GM21515 (cell line): ENCODE data around the gene MAGOH.
A peak's percentile ranks its signal among the peaks of the same experiment; 100 is the strongest.
"Not testable (repeated sequence)": the region's sequence is repeated elsewhere in the genome, so short reads cannot be mapped to it uniquely, and the experiment has no call there.

Experiments used
- ATAC-seq: cut with Tn5 transposase; IDR thresholded peaks from one replicate; pipeline ENCODE4 v1.9.1; 2021; ENCODE audit not compliant: unreplicated experiment

MAGOH gene

DNA sequence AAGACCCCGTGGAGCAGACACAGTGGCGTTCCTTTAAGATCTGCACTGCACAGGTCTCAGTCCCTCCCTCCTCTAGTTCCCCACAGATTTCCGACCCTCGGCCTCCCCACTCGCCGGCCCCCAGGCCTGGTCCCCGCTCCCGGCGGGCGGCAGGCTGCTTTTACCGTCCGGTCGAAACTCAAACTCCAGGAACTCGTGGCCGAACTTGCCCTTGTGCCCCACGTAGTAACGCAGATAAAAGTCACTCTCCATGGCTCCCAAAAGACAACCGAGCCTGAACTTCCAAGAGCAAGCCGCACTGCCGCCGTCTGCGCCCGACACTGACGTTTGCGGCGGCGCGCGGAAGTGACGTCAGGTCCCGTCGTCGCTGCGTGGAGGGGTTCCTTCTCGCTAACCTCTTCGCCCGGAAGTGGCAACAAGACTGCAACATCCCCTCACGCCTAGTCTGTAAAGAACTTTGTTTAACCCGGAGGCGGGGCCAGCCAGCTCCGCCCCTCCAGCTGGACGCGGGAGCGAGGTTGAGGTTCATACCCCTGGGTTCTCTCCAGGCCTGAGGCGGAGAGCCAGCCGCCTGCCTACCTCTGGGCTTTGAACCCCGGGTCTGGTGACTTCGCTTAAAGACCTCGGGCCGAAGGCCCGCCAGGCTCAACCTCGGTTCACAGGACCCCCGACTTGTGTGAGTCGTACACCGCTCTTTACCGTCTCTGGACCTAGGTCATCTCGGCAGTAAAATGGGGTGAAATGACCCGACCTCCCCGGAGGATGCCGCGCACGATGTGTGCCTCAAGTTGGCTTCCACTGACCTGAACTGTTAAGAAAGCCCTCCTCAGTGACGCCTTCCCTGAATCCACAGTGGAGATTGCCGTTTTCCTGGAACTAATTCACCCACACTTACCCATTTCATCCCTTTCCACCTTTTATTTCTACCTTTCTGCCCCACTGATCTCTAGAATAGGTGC, at the start of gene MAGOH:
TSS of gene MAGOH (minus strand) at position 322 of the 959 bp plus-strand sequence. CDS start at position 252, 70 bp downstream.
- peak; percentile 96 for ATAC-seq

DNA sequence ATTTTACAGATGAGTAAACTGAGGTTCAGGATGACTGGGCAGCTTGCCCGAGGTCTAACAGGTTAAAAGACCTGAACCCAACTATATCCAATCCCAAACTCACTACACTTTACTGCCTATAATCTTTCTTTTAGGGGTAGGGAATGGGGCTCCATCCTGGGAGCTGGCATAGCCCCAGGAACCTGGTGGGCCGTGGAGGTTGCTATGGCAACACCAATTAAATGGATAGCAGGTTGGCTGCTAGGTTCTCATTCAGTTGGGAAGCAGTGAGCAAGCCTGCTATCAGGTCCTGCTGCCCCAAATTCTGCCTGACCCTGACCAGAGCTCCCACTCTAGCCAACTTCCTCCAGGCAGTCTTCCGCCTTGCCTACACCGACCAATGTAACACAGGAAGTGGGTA, 48.6 kb upstream of the MAGOH start:
- no peak for ATAC-seq

DNA sequence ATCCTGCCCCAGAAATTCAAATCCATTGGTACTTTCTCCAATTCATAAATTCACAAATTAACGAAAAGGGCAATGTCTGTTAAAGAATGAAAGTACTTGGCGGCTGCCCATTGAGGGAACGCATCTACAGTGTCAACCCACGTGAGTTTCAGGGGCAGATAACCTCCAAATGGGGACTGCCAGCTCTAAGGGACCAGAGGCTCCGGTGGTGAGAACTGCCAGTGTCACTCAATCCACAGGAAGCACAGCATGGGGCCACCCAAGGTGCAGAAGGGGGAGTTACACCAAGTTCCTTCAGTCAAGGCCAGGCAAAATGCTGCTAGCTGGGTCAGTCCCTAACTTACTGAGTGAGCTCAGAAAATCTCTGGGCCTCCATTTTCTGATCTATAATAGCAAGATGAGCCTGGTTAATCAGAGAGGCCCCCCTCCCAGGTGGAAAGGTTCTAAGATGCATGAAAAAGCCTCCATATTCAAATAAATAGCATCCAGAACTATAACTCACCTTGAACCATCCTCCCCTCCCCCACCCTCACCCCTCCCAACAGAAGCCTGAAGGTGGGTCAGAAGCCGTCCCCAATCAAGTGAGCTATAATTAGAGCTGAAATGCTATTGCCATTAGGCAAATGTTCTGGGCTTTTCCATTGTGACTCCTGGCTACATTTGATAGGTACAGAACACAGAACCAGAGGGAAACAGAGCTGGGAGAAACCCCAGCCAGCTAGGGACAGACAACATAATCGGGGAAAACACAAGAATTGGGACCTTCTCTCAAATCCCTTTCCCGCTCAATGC, 47.8 kb upstream of the MAGOH start:
- no peak for ATAC-seq

DNA sequence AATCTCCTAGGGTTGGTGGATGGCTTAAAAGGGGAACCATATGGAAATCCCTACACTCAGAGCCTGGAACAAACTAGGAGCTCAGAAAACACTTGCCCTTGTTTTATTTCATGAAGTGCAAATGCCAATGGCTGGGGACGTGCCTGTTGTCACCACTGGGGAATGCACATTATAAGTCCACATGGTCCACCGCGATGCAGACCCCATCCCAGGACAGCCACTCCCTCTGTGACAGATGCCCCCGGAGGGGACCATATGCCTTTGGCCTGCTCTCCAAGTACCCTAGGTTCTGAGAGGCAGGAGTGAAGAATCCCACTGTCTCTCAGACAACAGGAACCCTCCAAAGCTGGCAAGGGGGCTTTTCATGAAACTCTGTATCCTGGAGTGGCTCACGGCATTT, 47.2 kb upstream of the MAGOH start:
- ATAC-seq = no peak

DNA sequence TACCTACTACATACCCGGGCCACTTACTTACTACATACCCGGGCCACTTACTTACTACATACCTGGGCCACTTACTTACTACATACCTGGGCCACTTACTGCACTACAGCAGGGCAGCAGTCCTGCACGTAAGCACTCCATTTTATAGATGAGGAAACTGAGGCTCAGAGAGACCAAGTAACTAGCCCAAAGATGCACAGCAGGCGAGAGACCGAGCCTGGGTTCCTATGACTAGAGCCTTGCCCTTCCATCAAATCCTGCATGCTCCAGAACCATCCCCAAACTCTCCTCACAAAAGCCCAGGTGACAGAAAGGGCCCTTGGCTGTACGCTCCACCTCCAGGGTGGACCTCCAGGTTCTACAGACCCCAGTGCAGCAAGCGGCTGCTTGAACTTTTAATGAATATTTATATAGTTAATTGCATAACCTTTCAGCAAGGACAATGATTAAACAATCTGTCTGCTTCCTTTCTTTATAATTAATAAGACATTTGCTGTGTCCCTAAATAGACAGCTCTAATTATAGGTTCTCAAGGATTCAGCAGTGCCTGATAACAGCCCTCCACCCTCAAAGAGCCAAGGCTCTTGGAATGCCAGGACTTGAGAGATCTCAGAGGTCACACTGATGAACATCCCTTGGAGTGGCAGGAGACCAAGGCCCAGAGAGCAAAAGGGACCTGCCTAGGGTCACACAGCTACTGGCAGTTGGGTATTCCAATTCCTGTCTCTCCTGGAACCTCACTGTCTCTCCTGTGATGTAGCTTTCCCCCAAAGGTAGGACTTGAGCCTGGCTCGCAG, 46.1 kb upstream of the MAGOH start:
- ATAC-seq = no peak

DNA sequence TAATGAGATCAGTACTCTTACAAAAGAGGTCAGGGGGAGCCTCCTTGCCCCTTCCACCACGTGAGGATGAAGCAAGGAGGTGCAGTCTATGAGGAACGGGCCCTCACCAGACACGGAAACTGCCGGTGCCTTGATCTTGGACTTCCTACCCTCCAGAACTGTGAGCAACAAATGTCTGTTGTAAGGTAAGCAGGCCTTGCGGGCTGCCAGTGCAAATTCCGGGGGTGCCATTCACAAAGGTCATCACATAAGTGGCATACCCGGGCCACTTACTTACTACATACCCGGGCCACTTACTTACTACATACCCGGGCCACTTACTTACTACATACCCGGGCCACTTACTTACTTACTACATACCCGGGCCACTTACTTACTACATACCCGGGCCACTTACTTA, 44.8 kb upstream of the MAGOH start:
- ATAC-seq = not testable (repeated sequence)

DNA sequence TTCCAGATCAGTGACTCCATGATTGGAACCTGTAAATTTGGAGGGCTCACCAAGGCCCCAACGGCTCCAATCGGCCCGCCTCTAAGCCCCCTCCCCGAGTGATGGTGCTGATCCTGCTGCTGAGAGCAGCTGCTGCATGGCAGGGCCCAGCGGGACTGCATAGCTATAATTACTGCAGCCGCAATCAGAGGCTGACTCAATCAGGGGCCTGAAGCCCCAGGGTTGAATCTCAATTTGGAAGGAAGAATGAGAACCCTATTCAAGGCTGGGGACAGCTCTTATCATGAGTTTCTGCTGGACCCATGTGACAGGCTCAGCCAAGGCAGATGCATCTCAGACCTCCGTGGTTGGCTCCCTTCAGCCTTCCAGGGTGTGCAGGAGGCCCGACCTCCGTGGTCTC, 42.8 kb upstream of the MAGOH start:
- no peak for ATAC-seq

DNA sequence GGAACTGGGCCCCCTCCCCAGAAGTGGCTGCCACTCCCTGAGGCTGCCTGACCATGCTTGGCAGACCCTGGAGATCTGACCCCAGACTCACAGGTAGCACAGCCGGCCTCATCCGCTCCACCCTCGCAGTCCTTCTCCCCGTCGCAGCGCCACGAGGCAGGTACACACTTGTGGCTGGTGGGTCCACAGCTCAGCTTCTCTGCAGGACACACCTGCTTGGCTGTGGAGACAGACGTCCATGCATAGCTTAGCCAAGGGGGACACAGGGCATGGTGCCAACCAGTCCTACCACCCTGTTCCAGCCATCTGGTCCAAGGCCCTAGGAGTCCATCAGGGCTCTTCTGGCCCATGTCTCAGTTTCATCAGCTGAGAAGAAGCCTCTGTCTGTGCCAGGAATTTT, 42.2 kb upstream of the MAGOH start:
- no peak for ATAC-seq

DNA sequence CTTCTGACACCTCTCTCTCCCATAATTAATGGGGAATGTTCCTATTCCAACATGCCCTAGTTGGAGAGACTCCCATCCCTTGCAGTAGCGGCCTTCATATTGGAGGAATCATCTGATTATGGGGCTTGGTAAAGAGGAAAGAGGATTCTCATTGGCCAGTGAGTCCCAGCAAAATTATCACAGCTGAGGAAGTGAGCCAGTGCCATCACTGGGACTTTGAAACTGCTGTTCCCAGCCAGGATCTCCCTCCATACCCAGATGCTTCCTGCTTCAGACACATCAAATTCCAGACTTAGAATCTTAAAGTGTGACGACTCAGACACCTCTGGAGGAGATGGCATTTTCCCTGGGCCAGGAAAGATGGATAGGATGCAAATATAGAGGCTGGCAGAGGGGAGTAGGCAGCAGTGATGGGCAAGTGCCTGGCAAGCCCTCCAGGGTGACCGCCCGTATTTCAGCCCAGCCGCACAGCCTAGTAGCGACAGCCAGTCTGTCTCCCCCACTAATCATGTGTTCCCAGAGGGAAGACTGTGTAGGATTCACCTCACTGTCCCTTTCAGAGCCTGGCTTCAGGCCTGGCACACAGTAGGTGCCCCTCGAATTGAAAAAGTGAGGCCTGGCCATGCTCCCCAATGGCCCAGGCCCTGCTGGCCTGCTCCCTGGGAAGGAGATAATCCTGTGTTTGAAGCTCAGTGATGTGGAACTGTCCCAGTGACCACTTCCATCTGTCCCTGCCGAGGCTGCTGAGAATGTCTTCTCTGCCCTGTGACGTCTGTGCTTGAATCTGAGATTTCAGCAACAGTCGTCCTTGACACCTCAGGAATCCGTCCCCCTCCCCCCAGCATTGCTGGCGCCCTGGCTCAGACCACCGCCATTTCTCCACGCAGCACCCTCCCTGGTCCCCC, 41.2 kb upstream of the MAGOH start:
- no peak for ATAC-seq

DNA sequence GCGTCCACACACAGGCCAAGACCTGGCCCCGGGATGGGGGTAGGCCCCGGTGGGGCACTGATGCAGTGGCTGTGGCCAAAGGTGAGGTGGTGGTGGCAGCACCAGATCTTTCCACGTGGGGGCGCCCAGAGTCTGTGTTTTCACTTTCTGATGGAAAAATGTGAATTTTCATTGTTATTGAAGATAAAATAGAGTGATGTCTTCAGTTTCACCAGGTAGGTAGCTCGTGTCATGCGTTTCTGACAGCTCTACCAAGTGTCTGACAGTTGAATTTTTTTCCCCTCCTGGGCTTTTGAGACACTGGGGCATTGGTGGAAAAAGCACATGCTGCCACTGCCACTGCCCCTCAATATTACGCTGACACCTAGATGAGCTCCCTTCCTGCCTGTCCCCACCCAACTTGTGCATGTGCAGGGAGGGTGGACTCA, 40.0 kb upstream of the MAGOH start:
- no peak for ATAC-seq

DNA sequence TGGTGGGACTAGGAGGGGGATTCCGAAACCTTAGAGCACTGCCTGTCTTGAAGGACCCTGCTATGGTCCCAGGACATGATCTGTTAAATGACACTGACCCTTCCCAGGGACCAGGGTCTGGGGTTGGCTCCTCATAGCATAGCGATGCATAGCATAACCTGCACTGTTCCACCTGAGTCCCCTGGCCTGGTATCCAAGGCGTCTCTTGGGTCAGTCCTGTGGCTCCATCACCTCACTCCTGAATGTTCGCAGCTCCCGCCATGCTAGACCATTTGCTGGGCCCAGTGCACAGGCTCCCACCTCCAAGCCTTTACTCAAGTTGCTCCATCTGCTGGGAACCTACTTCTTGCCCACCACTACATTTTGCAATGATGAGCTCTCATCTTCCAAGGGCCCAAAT, 39.0 kb upstream of the MAGOH start:
- no peak for ATAC-seq

DNA sequence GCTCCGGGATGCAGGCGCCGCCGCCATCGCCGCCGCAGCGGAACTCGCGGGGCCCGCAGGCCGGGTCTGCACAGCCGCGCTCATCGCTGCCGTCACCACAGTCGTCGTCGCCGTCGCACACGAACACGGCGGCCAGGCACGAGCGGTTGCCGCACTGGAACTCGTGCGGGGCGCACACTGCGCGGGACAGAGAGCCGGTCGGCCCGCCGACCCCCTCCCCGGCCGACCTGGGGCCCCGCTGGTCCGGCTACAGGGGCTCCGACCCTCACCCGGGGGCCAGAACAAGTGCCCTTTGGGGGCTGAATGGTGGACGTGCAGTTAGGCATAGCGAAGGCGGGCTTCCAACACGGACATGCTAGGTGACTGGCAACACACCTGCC, 38.6 kb upstream of the MAGOH start:
- ATAC-seq = no peak

DNA sequence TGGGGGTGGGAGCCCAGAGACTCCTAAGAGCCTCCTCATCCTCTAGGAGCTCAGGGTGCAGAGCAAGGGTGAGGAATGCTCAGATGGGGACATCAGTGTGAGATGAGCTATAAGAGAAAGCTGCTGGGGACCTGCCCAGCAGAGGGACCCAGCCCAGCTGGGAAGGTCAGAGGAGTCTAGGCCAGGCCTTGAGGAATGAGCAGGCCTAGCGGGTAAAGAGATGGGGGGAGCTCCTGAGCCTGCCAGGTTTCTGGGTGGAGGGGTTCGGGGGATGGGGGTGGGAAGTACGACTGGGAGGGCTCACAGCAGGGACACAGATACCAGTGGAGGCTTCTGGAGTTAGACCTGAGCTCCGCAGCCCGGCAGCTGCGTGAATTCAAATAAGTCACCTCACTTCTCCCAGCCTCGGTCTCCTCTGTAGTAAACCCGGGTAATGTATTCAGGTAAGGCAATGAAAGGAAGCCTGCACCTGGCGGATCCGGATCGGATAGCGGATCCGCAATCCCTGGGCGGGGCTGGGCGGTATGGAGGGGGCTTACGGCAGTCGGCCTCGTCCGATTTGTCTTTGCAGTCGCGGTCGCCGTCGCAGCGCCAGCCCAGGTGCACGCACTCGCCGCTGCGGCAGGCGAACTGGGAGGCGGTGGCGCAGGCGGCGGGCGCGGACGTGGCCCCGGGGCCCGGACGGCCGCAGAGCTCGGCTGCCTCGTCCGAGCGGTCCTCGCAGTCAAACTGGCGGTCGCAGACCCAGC, 38.0 kb upstream of the MAGOH start:
- no peak for ATAC-seq

DNA sequence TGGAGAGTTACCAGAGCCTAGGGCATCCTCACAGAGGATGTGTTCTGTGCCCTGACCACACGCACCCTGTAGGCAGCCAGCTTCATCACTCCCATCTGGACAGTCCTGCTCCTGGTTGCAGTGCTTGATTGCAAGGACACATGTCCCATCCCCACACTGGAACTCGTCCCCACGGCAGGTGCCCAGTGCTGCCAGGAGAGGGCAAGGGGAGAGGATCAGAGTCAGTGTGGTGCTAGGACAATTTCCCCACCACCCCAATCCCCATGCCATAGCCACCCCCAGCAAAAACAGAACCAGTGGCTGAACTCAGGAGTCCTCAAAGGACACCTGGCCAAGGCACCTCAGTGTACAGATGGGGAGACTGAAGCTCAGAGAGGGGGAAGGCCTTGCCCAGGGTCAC, 37.2 kb upstream of the MAGOH start:
- ATAC-seq = no peak

DNA sequence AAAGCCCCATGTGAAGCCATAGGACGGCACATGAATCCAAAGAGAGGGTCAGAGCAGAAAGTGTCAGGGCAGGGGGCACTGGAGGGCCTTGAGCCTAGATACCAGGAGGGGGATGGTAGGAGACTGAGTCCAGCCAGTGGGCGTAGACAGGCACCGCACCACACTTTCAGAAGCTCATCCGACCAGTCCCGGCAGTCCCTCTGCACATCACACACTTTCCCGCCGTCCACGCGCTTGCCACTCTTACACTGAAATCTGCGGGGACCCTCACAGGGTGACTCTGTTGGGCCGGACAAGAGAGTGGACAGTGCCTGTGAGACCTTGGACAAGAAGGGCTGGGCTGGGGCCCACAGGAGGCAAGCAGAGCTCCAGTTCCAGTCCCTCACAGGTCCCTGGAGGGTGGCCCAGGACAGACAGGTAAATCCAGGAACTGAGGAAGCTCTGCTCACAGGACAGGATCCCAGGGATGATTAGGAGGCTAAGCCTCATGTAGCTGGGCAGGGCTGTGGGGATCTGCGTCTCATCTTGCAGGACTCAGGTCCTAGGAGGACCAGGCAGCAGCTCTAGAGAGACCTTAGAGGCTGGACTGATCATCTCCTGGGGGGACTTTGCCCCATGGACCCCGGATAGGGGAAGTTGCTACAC, 36.3 kb upstream of the MAGOH start:
- ATAC-seq = no peak

DNA sequence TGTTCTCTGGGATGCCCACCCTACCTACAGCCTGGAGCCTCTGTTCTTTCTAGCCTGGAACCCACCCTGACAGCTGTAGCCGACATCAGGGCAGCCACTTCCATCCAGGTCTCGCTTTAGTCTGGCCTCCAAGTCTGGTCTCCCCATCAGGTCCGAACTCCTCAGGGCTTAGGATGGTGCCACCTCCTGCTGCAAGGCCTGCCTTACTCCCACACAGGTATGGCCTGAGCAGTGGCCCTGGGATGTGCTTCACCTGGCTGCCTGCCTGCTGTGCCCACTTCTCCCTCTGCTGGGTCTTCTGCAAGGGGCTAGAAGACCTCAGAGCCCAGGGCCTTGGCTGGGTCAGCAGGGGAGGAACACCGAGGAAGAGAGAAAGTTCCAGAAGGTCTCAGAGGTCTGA, 35.7 kb upstream of the MAGOH start:
- no peak for ATAC-seq

DNA sequence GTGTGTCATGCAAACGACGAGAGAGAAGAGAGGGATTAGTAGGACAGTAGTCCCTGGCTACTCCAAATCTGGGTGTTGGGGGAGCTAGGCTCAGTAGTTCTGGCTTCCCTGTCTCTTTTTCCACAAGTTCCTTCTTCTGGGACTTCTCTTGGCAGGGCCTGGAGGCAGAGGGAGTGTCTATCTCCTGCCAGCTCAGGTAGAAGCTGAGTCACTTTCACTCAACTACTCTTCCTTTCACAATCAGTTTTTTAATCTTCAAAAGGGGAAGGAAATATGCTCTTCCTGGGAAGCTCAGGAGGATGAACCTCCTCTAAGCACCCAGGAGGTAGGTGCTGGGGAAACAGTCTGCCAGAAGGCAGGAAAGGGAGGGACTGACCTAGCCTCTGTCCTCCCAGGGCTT, 35.2 kb upstream of the MAGOH start:
- ATAC-seq = no peak

DNA sequence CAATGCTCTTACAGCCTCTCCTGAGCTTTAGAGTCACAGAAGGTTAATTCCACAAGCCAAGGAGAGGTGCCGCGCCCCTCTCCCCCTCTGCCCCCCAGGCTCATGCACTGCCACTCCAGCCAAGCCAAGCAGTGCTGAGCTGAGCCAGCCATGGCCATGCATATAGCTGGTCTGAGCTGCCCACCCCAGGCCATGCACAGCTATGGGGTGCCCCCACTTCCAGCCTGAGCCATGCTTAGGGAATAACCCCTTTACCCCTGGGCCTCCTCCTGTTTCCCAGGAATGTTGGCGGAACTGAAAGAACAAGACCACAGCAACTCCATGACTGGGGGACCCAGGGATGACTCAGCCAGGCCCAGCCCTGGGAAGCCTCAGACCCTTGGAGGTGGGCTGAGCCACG, 34.0 kb upstream of the MAGOH start:
- ATAC-seq = no peak

DNA sequence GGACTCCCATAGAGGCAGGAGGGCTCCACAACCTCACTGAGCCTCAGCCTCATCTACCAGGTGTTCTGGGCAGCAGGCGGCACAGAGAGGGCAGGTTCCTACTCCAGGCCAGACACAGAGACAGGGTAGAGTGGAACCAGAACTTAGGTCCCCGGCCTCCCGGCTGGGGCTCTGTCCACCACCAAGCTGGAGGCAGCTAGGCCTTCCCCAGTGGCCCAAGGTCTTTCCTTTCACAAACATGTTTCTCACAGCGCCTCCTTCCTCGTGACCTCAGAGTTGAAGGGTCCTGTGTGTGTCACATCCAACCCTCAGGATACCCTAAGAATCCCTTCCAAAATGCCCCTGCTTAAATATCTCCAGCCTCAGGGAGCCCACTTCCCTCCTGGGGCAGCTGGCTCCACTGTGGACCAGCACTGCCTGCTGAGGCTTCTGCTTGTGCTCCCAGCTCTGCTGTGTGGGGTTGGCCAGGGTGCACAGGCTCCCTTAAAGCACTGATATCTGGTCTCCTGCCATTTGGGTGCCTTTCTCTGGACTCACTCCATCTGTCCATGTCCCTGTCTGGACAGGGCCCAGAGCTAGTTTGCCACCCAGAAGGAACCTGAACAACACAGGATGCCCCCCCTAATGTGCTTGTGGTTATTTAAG, 33.2 kb upstream of the MAGOH start:
- ATAC-seq = no peak
